Naive thymus-derived CD8-positive, alpha-beta T cell (primary cell): ENCODE data around the gene ITFG2. TPM values are rescaled to one million over a fixed set of nuclear protein-coding genes. Genes with fewer than 3 reads are reported as not detected.

Experiments used
- ATAC-seq, 2 donors: fragments of 150-1000 bp; cut with Tn5 transposase in 1 of 2; sonication (Bioruptor Pico), chemical (Tn5 transposase) in 1 of 2; 1 replicate in 1 of 2; 2 replicates in 1 of 2; pipeline ENCODE4 v1.10.0; 2021; ENCODE audit warnings: mild to moderate bottlenecking in 2 of 2, moderate library complexity in 2 of 2
- POLR2A ChIA-PET: fragments of 350-600 bp; sonication (Branson Sonifier 250); formaldehyde crosslinking; loops from one replicate; lab custom pipeline; 2021; ENCODE audit warnings: antibody characterized with exemption; lab: Charles Lee
- DNase-seq, 10 donors: peaks; one replicate each; pipeline versions ENCODE4 v3.0.0 to v3.0.0-alpha.2; 2020 to 2022
- H3K27ac Mint-ChIP-seq, 10 donors: one replicate each; pipeline ENCODE4 v1.8.0; 2020 to 2022; ENCODE audit warnings: mild to moderate bottlenecking in 10 of 10, mixed read lengths in 10 of 10, moderate library complexity in 4 of 10, inconsistent platforms in 1 of 10
- H3K27me3 Mint-ChIP-seq, 5 donors: one replicate each; pipeline ENCODE4 v1.8.0; 2021 to 2022; ENCODE audit warnings: mixed read lengths in 5 of 5
- H3K36me3 Mint-ChIP-seq, 3 donors: one replicate each; pipeline ENCODE4 v1.8.0; 2020 to 2022; ENCODE audit warnings: mixed read lengths in 3 of 3, mild to moderate bottlenecking in 2 of 3, inconsistent platforms in 1 of 3
- H3K4me1 Mint-ChIP-seq, 4 donors: one replicate each; pipeline ENCODE4 v1.8.0; 2021 to 2022; ENCODE audit warnings: mixed read lengths in 4 of 4
- H3K4me3 Mint-ChIP-seq, 10 donors: one replicate each; pipeline ENCODE4 v1.8.0; 2020 to 2022; ENCODE audit warnings: mild to moderate bottlenecking in 10 of 10, mixed read lengths in 10 of 10, moderate library complexity in 6 of 10, inconsistent platforms in 1 of 10
- H3K9me3 Mint-ChIP-seq, 9 donors: one replicate each; pipeline ENCODE4 v1.8.0; 2020 to 2022; ENCODE audit warnings: mixed read lengths in 9 of 9, mild to moderate bottlenecking in 3 of 9, inconsistent platforms in 1 of 9, moderate library complexity in 1 of 9
- polyA plus RNA-seq, 3 donors: library from polyadenylated mRNA; unstranded; fragments of 300-500 nt; fragmentation: Illumina TruSeq; gene quantifications; one replicate each; pipeline ENCODE4 v1.2.3, GENCODE V29; 2021
- total RNA-seq, 8 experiments: library from RNA in 2 of 8; stranded (reverse) in 2 of 8; gene quantifications; one replicate each; pipeline ENCODE4 v1.2.3 and lab custom pipeline; 2021 to 2026

Gene ITFG2
- total and polyA plus RNA-seq, 5 experiments from 2014 or later: 50.2 to 151 (median 59.2) TPM

- no peak overlapping the region for H3K4me3 Mint-ChIP-seq
- peak overlapping the region in 3 of 10 donors; percentile 18 to 72 (median 52) for H3K27ac Mint-ChIP-seq
- peaks cover 5 to 94% (median 16%) of the 10 kb centered on the region in 3 donors for H3K36me3 Mint-ChIP-seq
- H3K27me3 Mint-ChIP-seq: no peaks in the 10 kb centered on the region
- no peaks in the 10 kb centered on the region for H3K9me3 Mint-ChIP-seq
- no peak for DNase-seq
- peaks cover 9 to 26% (median 11%) of the 10 kb centered on the region in 4 donors for H3K4me1 Mint-ChIP-seq
- no peak for ATAC-seq
- POLR2A ChIA-PET: no interaction called here
Measured at GRCh38 chr12:2820432-2820831, 8.0 kb downstream of the ITFG2 start.

- no peak for ATAC-seq
- peaks cover 0 to 12% (median 9%) of the 10 kb centered on the region in 4 donors for H3K4me1 Mint-ChIP-seq
- peaks cover 0 to 97% (median 18%) of the 10 kb centered on the region in 3 donors for H3K36me3 Mint-ChIP-seq
- no peak overlapping the region for H3K4me3 Mint-ChIP-seq
- DNase-seq: no peak
- no peaks in the 10 kb centered on the region for H3K9me3 Mint-ChIP-seq
- peak overlapping the region in 1 of 10 donors; percentile 12 for H3K27ac Mint-ChIP-seq
- no peaks in the 10 kb centered on the region for H3K27me3 Mint-ChIP-seq
- POLR2A ChIA-PET: no interaction called here
Measured at GRCh38 chr12:2823483-2823882, 11.0 kb downstream of the ITFG2 start.

GRCh38 chr12:2824541-2824940 is 12.1 kb downstream of the ITFG2 start:
- ATAC-seq (no peak), DNase-seq (no peak)
- POLR2A ChIA-PET: interaction anchor here (0.6 kb wide), 1 partner anchor 13 kb away, joined by 4 read pairs; no protein-coding TSS in a partner anchor
- peaks cover 0 to 98% (median 18%) of the 10 kb centered on the region in 3 donors for H3K36me3 Mint-ChIP-seq
- H3K27ac Mint-ChIP-seq: peak overlapping the region in 2 of 10 donors; percentile 22 to 41
- H3K4me3 Mint-ChIP-seq: no peak overlapping the region
- H3K9me3 Mint-ChIP-seq: no peaks in the 10 kb centered on the region
- H3K4me1 Mint-ChIP-seq: peaks cover 0 to 12% (median 8%) of the 10 kb centered on the region in 4 donors
- no peaks in the 10 kb centered on the region for H3K27me3 Mint-ChIP-seq

- Mint-ChIP-seq H3K4me3 (no peak overlapping the region), H3K27me3 (no peaks in the 10 kb centered on the region), H3K9me3 (no peaks in the 10 kb centered on the region), H3K27ac (peak overlapping the region in 2 of 10 donors; percentile 14 to 50), H3K36me3 (peaks cover 0 to 95% (median 16%) of the 10 kb centered on the region in 3 donors), H3K4me1 (peaks cover 0 to 10% (median 2%) of the 10 kb centered on the region in 4 donors)
- DNase-seq (no peak), ATAC-seq (no peak)
- POLR2A ChIA-PET: no interaction called here
Measured at GRCh38 chr12:2825132-2825531, 12.7 kb downstream of the ITFG2 start.

GRCh38 chr12:2826036-2826435 is 13.6 kb downstream of the ITFG2 start:
- POLR2A ChIA-PET: no interaction called here
- Mint-ChIP-seq H3K9me3 (no peaks in the 10 kb centered on the region), H3K36me3 (peaks cover 0 to 92% (median 15%) of the 10 kb centered on the region in 3 donors), H3K27me3 (no peaks in the 10 kb centered on the region), H3K4me3 (no peak overlapping the region), H3K4me1 (peaks cover 0 to 10% (median 2%) of the 10 kb centered on the region in 4 donors), H3K27ac (no peak overlapping the region)
- no peak for DNase-seq
- no peak for ATAC-seq

GRCh38 chr12:2826721-2827515 is 14.4 kb downstream of the ITFG2 start:
- Mint-ChIP-seq H3K36me3 (peaks cover 0 to 90% (median 16%) of the 10 kb centered on the region in 3 donors), H3K27ac (peak overlapping the region in 3 of 10 donors; percentile 58 to 89 (median 85)), H3K4me1 (peaks cover 0 to 8% (median under 1%) of the 10 kb centered on the region in 4 donors), H3K4me3 (no peak overlapping the region), H3K27me3 (no peaks in the 10 kb centered on the region), H3K9me3 (no peaks in the 10 kb centered on the region)
- POLR2A ChIA-PET: no interaction called here
- no peak for ATAC-seq
- DNase-seq: no peak

GRCh38 chr12:2829275-2829674 is 16.8 kb downstream of the ITFG2 start:
- peaks cover 0 to 74% (median 10%) of the 10 kb centered on the region in 3 donors for H3K36me3 Mint-ChIP-seq
- H3K27me3 Mint-ChIP-seq: no peaks in the 10 kb centered on the region
- DNase-seq (no peak), ATAC-seq (no peak)
- H3K4me3 Mint-ChIP-seq: no peak overlapping the region
- peaks cover 0 to 10% (median 4%) of the 10 kb centered on the region in 4 donors for H3K4me1 Mint-ChIP-seq
- no peaks in the 10 kb centered on the region for H3K9me3 Mint-ChIP-seq
- H3K27ac Mint-ChIP-seq: peak overlapping the region in 2 of 10 donors; percentile 25 to 54
- POLR2A ChIA-PET: no interaction called here

GRCh38 chr12:2832550-2833127 is 20.2 kb downstream of the ITFG2 start:
- ATAC-seq (no peak), DNase-seq (no peak)
- H3K4me1 Mint-ChIP-seq: peaks cover 9 to 28% (median 20%) of the 10 kb centered on the region in 4 donors
- no peaks in the 10 kb centered on the region for H3K27me3 Mint-ChIP-seq
- no peaks in the 10 kb centered on the region for H3K9me3 Mint-ChIP-seq
- peaks cover 0 to 51% (median 15%) of the 10 kb centered on the region in 3 donors for H3K36me3 Mint-ChIP-seq
- H3K4me3 Mint-ChIP-seq: no peak overlapping the region
- POLR2A ChIA-PET: interaction anchor here (0.6 kb wide), 1 partner anchor 55 kb away, joined by 7 read pairs; no protein-coding TSS in a partner anchor
- peak overlapping the region in 6 of 10 donors; percentile 4 to 80 (median 64) for H3K27ac Mint-ChIP-seq

- Mint-ChIP-seq H3K4me1 (peaks cover 9 to 28% (median 21%) of the 10 kb centered on the region in 4 donors), H3K4me3 (no peak overlapping the region), H3K27ac (peak overlapping the region in 1 of 10 donors; percentile 52), H3K27me3 (no peaks in the 10 kb centered on the region), H3K36me3 (peaks cover 0 to 51% (median 12%) of the 10 kb centered on the region in 3 donors), H3K9me3 (no peaks in the 10 kb centered on the region)
- POLR2A ChIA-PET: interaction anchor here (0.6 kb wide), 1 partner anchor 14 kb away, joined by 3 read pairs; no protein-coding TSS in a partner anchor
- DNase-seq (no peak), ATAC-seq (no peak)
Measured at GRCh38 chr12:2833327-2833726, 20.9 kb downstream of the ITFG2 start.

GRCh38 chr12:2833810-2834209 is 21.3 kb downstream of the ITFG2 start:
- H3K9me3 Mint-ChIP-seq: no peaks in the 10 kb centered on the region
- no peak for DNase-seq
- ATAC-seq: no peak
- POLR2A ChIA-PET: interaction anchor here (0.6 kb wide), 1 partner anchor 15 kb away, joined by 3 read pairs; no protein-coding TSS in a partner anchor
- peaks cover 0 to 51% (median 10%) of the 10 kb centered on the region in 3 donors for H3K36me3 Mint-ChIP-seq
- H3K4me3 Mint-ChIP-seq: no peak overlapping the region
- H3K27me3 Mint-ChIP-seq: no peaks in the 10 kb centered on the region
- peaks cover 9 to 28% (median 21%) of the 10 kb centered on the region in 4 donors for H3K4me1 Mint-ChIP-seq
- peak overlapping the region in 4 of 10 donors; percentile 2 to 71 (median 27) for H3K27ac Mint-ChIP-seq

- H3K36me3 Mint-ChIP-seq: peaks cover 4 to 53% (median 14%) of the 10 kb centered on the region in 3 donors
- POLR2A ChIA-PET: no interaction called here
- DNase-seq (no peak), ATAC-seq (peak in 1 of 2 donors; percentile 35)
- no peaks in the 10 kb centered on the region for H3K9me3 Mint-ChIP-seq
- no peaks in the 10 kb centered on the region for H3K27me3 Mint-ChIP-seq
- H3K4me1 Mint-ChIP-seq: peaks cover 9 to 28% (median 21%) of the 10 kb centered on the region in 4 donors
- H3K27ac Mint-ChIP-seq: peak within 1 kb of the TSS in 9 of 10 donors; percentile 18 to 87 (median 70)
- H3K4me3 Mint-ChIP-seq: peak within 1 kb of the TSS in 2 of 10 donors; percentile 6 to 50
Measured at GRCh38 chr12:2834581-2835491, 22.4 kb downstream of the ITFG2 start, which contains the start of gene NRIP2. Gene NRIP2, minus strand, starts transcription at chr12:2835035. Its CDS starts 52 bp downstream, at chr12:2834983.
